Epithelial cell of prostate (primary cell): ENCODE data around the gene ACE.

Experiments
- DNase-seq: peaks from one replicate; pipeline ENCODE4 v3.0.0-alpha.2; 2011; ENCODE audit warnings: low read depth, low spot score
- H3K27ac ChIP-seq: fragments of 450-650 bp; 2 replicates; pipeline ENCODE4 v1.5.1; 2017; ENCODE audit warnings: mild to moderate bottlenecking

ACE gene

GRCh38 chr17:63511331-63511730, 34.5 kb downstream of the ACE start:
- no peak for DNase-seq
- H3K27ac ChIP-seq, result no peak overlapping the region

- no peak for DNase-seq
- no peak overlapping the region for H3K27ac ChIP-seq
Observed at GRCh38 chr17:63512388-63512787, 35.5 kb downstream of the ACE start.

GRCh38 chr17:63512896-63513644, 36.2 kb downstream of the ACE start:
- no peak for DNase-seq
- H3K27ac ChIP-seq, result no peak overlapping the region

- no peak overlapping the region for H3K27ac ChIP-seq
- no peak for DNase-seq
Observed at GRCh38 chr17:63514477-63514876, 37.6 kb downstream of the ACE start.

- DNase-seq, result no peak
- no peak overlapping the region for H3K27ac ChIP-seq
Observed at GRCh38 chr17:63514974-63515373, 38.1 kb downstream of the ACE start.

GRCh38 chr17:63515426-63515825, 38.6 kb downstream of the ACE start:
- DNase-seq, result no peak
- H3K27ac ChIP-seq, result no peak overlapping the region

- DNase-seq, result peak; percentile 3
- H3K27ac ChIP-seq, result no peak overlapping the region
Observed at GRCh38 chr17:63516910-63517824, 40.3 kb downstream of the ACE start.

- no peak for DNase-seq
Observed at GRCh38 chr17:63517825-63518534, 41.1 kb downstream of the ACE start.

GRCh38 chr17:63519116-63519881, 42.4 kb downstream of the ACE start:
- DNase-seq, result no peak
- no peak overlapping the region for H3K27ac ChIP-seq

More at GRCh38 chr17:63517825-63518534, 41.1 kb downstream of the ACE start:
- no peak overlapping the region for H3K27ac ChIP-seq

- no peak for DNase-seq
- H3K27ac ChIP-seq, result no peak overlapping the region
Observed at GRCh38 chr17:63519972-63520882, 43.4 kb downstream of the ACE start.

GRCh38 chr17:63523253-63523855, 46.5 kb downstream of the ACE start, which contains the start of gene KCNH6:
Gene KCNH6, plus strand, starts transcription at chr17:63523358. Its CDS starts 56 bp downstream, at chr17:63523414.
- DNase-seq, result no peak
- no peak within 1 kb of the TSS for H3K27ac ChIP-seq

GRCh38 chr17:63524051-63524450, 47.2 kb downstream of the ACE start:
- no peak overlapping the region for H3K27ac ChIP-seq
- DNase-seq, result no peak

GRCh38 chr17:63525190-63525946, 48.5 kb downstream of the ACE start:
- DNase-seq, result no peak
- H3K27ac ChIP-seq, result no peak overlapping the region

GRCh38 chr17:63526861-63527260, 50.0 kb downstream of the ACE start:
- DNase-seq, result no peak
- no peak overlapping the region for H3K27ac ChIP-seq

- no peak overlapping the region for H3K27ac ChIP-seq
- DNase-seq, result no peak
Observed at GRCh38 chr17:63528183-63528582, 51.3 kb downstream of the ACE start.

- H3K27ac ChIP-seq, result no peak overlapping the region
- DNase-seq, result no peak
Observed at GRCh38 chr17:63529711-63530556, 53.1 kb downstream of the ACE start.

GRCh38 chr17:63530557-63531021, 53.7 kb downstream of the ACE start:
- DNase-seq, result no peak

More at GRCh38 chr17:63530557-63531021, 53.7 kb downstream of the ACE start:
- no peak overlapping the region for H3K27ac ChIP-seq
